Trophoblast cell (in vitro differentiated cells and primary cell): ENCODE results near the gene WDR27.
"Not testable (repeated sequence)": the region's sequence is repeated elsewhere in the genome, so short reads cannot be mapped to it uniquely, and the experiment has no call there.

Experiments used
- DNase-seq, 2 donors: peaks; one replicate each; pipeline ENCODE4 v3.0.0-alpha.2; 2016
- H2AFZ ChIP-seq: 2 replicates; pipeline ENCODE4 v1.6.1; 2013; ENCODE audit warnings: low read length, moderate library complexity, mild to moderate bottlenecking; ENCODE audit not compliant: insufficient read depth, poor library complexity
- H2AK5ac ChIP-seq: 2 replicates; pipeline ENCODE4 v1.6.1; 2013; ENCODE audit warnings: mild to moderate bottlenecking, low read length
- H2BK120ac ChIP-seq: 2 replicates; pipeline ENCODE4 v1.6.1; 2013; ENCODE audit warnings: low read length, mild to moderate bottlenecking, moderate library complexity; ENCODE audit not compliant: insufficient read depth, poor library complexity
- H2BK12ac ChIP-seq: 2 replicates; pipeline ENCODE4 v1.6.1; 2013; ENCODE audit warnings: mild to moderate bottlenecking, low read length, moderate library complexity
- H2BK5ac ChIP-seq: 2 replicates; pipeline ENCODE4 v1.6.1; 2013; ENCODE audit warnings: low read length, low read depth, moderate library complexity, mild to moderate bottlenecking; ENCODE audit not compliant: poor library complexity
- H3K14ac ChIP-seq: 2 replicates; pipeline ENCODE4 v1.6.1; 2013; ENCODE audit warnings: mild to moderate bottlenecking, low read length
- H3K18ac ChIP-seq: 2 replicates; pipeline ENCODE4 v1.6.1; 2013; ENCODE audit warnings: mild to moderate bottlenecking, low read length
- H3K23ac ChIP-seq: 2 replicates; pipeline ENCODE4 v1.6.1; 2013; ENCODE audit warnings: low read length
- H3K27ac ChIP-seq: 2 replicates; pipeline ENCODE4 v1.5.1; 2013; ENCODE audit warnings: low read depth, mild to moderate bottlenecking, inconsistent platforms, low read length, moderate library complexity
- H3K27me3 ChIP-seq: 2 replicates; pipeline ENCODE4 v1.6.1; 2013; ENCODE audit warnings: inconsistent platforms, mild to moderate bottlenecking, low read length, moderate library complexity; ENCODE audit not compliant: insufficient read depth
- H3K36me3 ChIP-seq, 2 experiments: 1 replicate in 1 of 2; 2 replicates in 1 of 2; pipeline ENCODE4 v1.6.1; 2013; ENCODE audit warnings: low read length in 2 of 2, mild to moderate bottlenecking in 2 of 2, moderate library complexity in 1 of 2; ENCODE audit not compliant: insufficient read depth in 2 of 2, control insufficient read depth in 1 of 2
- H3K4ac ChIP-seq: 2 replicates; pipeline ENCODE4 v1.6.1; 2013; ENCODE audit warnings: low read depth, mild to moderate bottlenecking, low read length, moderate library complexity
- H3K4me1 ChIP-seq, 2 experiments: 1 replicate in 1 of 2; 2 replicates in 1 of 2; pipeline ENCODE4 v1.6.1; 2013; ENCODE audit warnings: low read length in 2 of 2, mild to moderate bottlenecking in 2 of 2, moderate library complexity in 1 of 2; ENCODE audit not compliant: insufficient read depth in 2 of 2, control insufficient read depth in 1 of 2
- H3K4me2 ChIP-seq: 2 replicates; pipeline ENCODE4 v1.6.1; 2013; ENCODE audit warnings: inconsistent platforms, mild to moderate bottlenecking, low read length, moderate library complexity
- H3K4me3 ChIP-seq: 2 replicates; pipeline ENCODE4 v1.5.1; 2013; ENCODE audit warnings: mild to moderate bottlenecking, low read depth, low read length, inconsistent platforms
- H3K79me1 ChIP-seq: one replicate; pipeline ENCODE4 v1.6.1; 2013; ENCODE audit warnings: low read length
- H3K79me2 ChIP-seq: 2 replicates; pipeline ENCODE4 v1.6.1; 2013; ENCODE audit warnings: low read length, mild to moderate bottlenecking; ENCODE audit not compliant: control insufficient read depth, insufficient read depth, poor library complexity
- H3K9ac ChIP-seq: 2 replicates; pipeline ENCODE4 v1.6.1; 2013; ENCODE audit warnings: mild to moderate bottlenecking, low read length
- H3K9me3 ChIP-seq: 2 replicates; pipeline ENCODE4 v1.6.1; 2013; ENCODE audit warnings: low read depth, mild to moderate bottlenecking, control low read depth, inconsistent platforms, low read length; ENCODE audit not compliant: insufficient read depth
- H4K12ac ChIP-seq: 2 replicates; pipeline ENCODE4 v1.6.1; 2013; ENCODE audit warnings: low read depth, mild to moderate bottlenecking, low read length, moderate library complexity
- H4K8ac ChIP-seq: 2 replicates; pipeline ENCODE4 v1.6.1; 2013; ENCODE audit warnings: low read depth, mild to moderate bottlenecking, low read length, moderate library complexity
- H4K91ac ChIP-seq: one replicate; pipeline ENCODE4 v1.6.1; 2013; ENCODE audit warnings: low read depth, mild to moderate bottlenecking, low read length, moderate library complexity
- WGBS: extraction: QIAGEN DNeasy Blood & Tissue Kit; methylation state at CpG from one replicate; pipeline ENCODE4 v1.1.7; 2013; ENCODE audit warnings: missing lambda C conversion rate; ENCODE audit not compliant: insufficient read length, insufficient coverage; ENCODE audit errors: extremely low coverage; 5-methylcytosine and 5-hydroxymethylcytosine counted together

Gene WDR27

DNA sequence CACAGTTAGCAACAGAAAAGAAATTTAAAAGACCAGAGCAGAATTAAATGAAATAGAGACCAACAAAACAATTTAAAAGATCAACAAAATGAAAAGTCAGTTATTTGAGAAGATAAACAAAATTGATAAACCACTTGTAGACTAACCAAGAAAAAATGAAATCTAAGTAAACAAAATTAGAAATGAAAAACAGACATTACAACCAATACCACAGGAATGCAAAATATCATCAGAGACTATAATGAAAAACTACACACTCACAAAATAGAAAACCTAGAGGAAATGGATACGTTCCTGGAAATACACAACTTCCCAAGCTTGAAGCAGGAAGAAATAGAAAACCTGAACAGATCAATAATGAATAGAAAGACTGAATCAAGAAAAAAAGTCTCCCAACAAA is 97.8 kb downstream of the WDR27 start:
- Histone ChIP-seq H3K79me1 (no peaks in the 10 kb centered on the region), H3K36me3 (peaks cover 0 to 3% of the 10 kb centered on the region in 2 experiments), H2BK120ac (no peak overlapping the region), H4K12ac (no peak overlapping the region), H3K4me3 (no peak overlapping the region), H2BK12ac (no peak overlapping the region), H3K27ac (no peak overlapping the region), H3K79me2 (no peaks in the 10 kb centered on the region), H3K9me3 (no peaks in the 10 kb centered on the region), H3K27me3 (no peaks in the 10 kb centered on the region), H3K4me2 (no peak overlapping the region), H2AFZ (no peak overlapping the region), H3K4me1 (no peaks in the 10 kb centered on the region), H3K4ac (no peak overlapping the region), H3K23ac (no peak overlapping the region), H3K14ac (no peak overlapping the region), H2BK5ac (no peak overlapping the region), H3K9ac (no peak overlapping the region), H4K8ac (no peak overlapping the region), H4K91ac (no peak overlapping the region), H3K18ac (no peak overlapping the region), H2AK5ac (no peak overlapping the region)
- no CpG with 5 or more reads among the region's 1 CpG for WGBS
- DNase-seq, result no peak

- not testable (repeated sequence) for H3K4me3 ChIP-seq, H2AFZ ChIP-seq
Measured at GRCh38 chr6:169601129-169601528, 100.7 kb downstream of the WDR27 start.

DNA sequence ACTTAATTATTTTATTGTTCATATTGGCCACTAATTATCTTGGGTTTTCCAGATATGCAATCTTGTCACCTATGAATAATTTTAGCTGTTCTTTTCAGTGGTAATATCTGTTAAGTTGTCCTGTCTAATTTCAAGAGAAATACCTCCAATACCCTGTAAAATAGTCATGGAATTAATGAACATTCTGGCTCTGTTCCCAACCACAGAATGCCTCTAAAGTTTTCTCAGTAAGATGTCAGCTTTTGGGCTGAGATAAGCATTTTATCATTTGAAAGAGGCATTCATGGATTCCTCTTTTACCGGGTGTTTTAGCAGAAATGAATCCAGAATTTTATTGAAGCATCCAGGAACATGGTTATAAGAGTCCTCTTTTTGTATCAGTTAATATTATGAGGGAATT is 109.3 kb downstream of the WDR27 start:
- DNase-seq, result no peak
- H2AK5ac ChIP-seq, result no peak overlapping the region
- H2BK5ac ChIP-seq, result no peak overlapping the region
- no peak overlapping the region for H3K4ac ChIP-seq
- H2BK12ac ChIP-seq, result no peak overlapping the region
- no peak overlapping the region for H3K4me2 ChIP-seq
- no peak overlapping the region for H3K23ac ChIP-seq
- H3K27me3 ChIP-seq, result no peaks in the 10 kb centered on the region
- H4K8ac ChIP-seq, result no peak overlapping the region
- H3K4me1 ChIP-seq, result no peaks in the 10 kb centered on the region
- H3K79me1 ChIP-seq, result no peaks in the 10 kb centered on the region
- no peaks in the 10 kb centered on the region for H3K36me3 ChIP-seq
- no peak overlapping the region for H3K9ac ChIP-seq
- H3K79me2 ChIP-seq, result no peaks in the 10 kb centered on the region
- H3K27ac ChIP-seq, result no peak overlapping the region
- no peak overlapping the region for H2AFZ ChIP-seq
- no peak overlapping the region for H3K18ac ChIP-seq
- H3K14ac ChIP-seq, result no peak overlapping the region
- H4K91ac ChIP-seq, result no peak overlapping the region
- no peak overlapping the region for H4K12ac ChIP-seq
- H3K4me3 ChIP-seq, result no peak overlapping the region
- H3K9me3 ChIP-seq, result no peaks in the 10 kb centered on the region
- WGBS, result no CpG with 5 or more reads among the region's 1 CpG
- no peak overlapping the region for H2BK120ac ChIP-seq

More at GRCh38 chr6:169601129-169601528, 100.7 kb downstream of the WDR27 start:
- not testable (repeated sequence) for H3K9me3 ChIP-seq, H2AK5ac ChIP-seq, H3K23ac ChIP-seq, H2BK120ac ChIP-seq, H3K9ac ChIP-seq, H4K12ac ChIP-seq, H3K18ac ChIP-seq, H4K91ac ChIP-seq, H3K79me2 ChIP-seq, H2BK12ac ChIP-seq, H3K36me3 ChIP-seq, H3K4me2 ChIP-seq, H2BK5ac ChIP-seq, DNase-seq, H3K27ac ChIP-seq, H3K4me1 ChIP-seq, H3K79me1 ChIP-seq, H4K8ac ChIP-seq, H3K14ac ChIP-seq, H3K27me3 ChIP-seq, H3K4ac ChIP-seq
- WGBS, result no CpG with 5 or more reads among the region's 1 CpG

GRCh38 chr6:169591616-169592015 is 110.2 kb downstream of the WDR27 start:
- Histone ChIP-seq H3K9ac (no peak overlapping the region), H3K9me3 (no peaks in the 10 kb centered on the region), H4K12ac (no peak overlapping the region), H3K23ac (no peak overlapping the region), H4K91ac (no peak overlapping the region), H2BK120ac (no peak overlapping the region), H2AK5ac (no peak overlapping the region), H3K4me2 (no peak overlapping the region), H3K36me3 (no peaks in the 10 kb centered on the region), H3K79me2 (no peaks in the 10 kb centered on the region), H3K27me3 (no peaks in the 10 kb centered on the region), H3K79me1 (no peaks in the 10 kb centered on the region), H2BK5ac (no peak overlapping the region), H2AFZ (no peak overlapping the region), H3K27ac (no peak overlapping the region), H3K4me1 (no peaks in the 10 kb centered on the region), H2BK12ac (no peak overlapping the region), H3K18ac (no peak overlapping the region), H4K8ac (no peak overlapping the region), H3K4me3 (no peak overlapping the region), H3K14ac (no peak overlapping the region), H3K4ac (no peak overlapping the region)
- DNase-seq, result no peak
- WGBS, result no CpG with 5 or more reads among the region's 4 CpGs
